ENCODE measurements around the gene DNTT.

DNTT gene

DNA sequence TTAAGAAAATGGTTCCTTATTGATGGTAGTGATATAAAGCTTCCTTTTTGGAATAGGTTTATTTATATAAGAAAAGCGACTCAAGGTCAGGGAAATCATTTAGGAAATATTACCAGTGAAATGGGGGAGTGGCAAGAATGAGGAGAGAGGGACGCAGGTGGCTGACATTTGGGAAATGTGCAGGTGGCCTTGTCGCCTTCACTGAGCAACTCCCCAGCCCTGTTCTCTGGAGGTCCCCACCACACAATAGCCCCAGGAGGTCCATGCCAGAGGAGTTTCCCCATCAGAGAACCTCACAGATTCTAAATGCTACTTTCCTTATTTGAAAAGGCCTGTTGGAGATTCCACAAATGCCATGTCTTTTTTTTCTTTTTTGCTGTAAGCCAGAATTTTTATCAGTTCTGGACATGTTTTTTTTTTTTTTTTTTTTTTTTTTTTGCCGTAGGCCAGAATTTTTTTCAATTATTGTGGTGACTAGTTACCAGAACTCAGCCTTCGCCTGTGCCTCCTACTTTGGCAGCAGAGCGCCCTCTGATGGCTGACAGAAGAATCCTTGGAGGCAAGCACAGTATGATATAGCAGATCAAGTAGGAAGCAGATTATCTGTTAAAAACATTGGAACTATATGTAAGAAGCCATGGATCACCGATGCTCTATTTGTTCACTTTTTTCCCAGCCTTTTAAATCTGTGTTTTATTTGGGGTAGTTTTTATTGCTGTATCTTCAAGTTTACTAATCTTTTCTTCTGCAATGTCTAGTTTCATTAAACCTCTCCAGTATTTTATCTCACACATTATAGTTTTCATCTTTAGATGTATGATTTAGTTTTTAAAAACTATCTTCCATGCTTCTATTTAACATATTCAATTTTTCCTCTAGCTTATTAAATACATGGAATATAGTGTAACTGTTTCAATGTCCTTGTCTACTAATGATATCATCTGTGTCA, 36.0 kb downstream of the DNTT start:
- Histone ChIP-seq H3K9ac (no peak overlapping the region), H3K27me3 (ENCODE audit: control insufficient read depth, insufficient read depth, low read length) (no peaks in the 10 kb centered on the region), H3K9me3 (ENCODE audit: control insufficient read depth, low read length) (no peaks in the 10 kb centered on the region), H3K27ac (no peak overlapping the region), H3K79me2 (no peaks in the 10 kb centered on the region), H3K4me1 (no peaks in the 10 kb centered on the region), H2AFZ (no peak overlapping the region), H3K36me3 (ENCODE audit: control insufficient read depth, insufficient read depth, low read length) (no peaks in the 10 kb centered on the region), H3K4me3 (ENCODE audit: low read depth, low read length) (no peak overlapping the region), H3K4me2 (ENCODE audit: low read length) (no peak overlapping the region)
- TF ChIP-seq, protein P1, sequence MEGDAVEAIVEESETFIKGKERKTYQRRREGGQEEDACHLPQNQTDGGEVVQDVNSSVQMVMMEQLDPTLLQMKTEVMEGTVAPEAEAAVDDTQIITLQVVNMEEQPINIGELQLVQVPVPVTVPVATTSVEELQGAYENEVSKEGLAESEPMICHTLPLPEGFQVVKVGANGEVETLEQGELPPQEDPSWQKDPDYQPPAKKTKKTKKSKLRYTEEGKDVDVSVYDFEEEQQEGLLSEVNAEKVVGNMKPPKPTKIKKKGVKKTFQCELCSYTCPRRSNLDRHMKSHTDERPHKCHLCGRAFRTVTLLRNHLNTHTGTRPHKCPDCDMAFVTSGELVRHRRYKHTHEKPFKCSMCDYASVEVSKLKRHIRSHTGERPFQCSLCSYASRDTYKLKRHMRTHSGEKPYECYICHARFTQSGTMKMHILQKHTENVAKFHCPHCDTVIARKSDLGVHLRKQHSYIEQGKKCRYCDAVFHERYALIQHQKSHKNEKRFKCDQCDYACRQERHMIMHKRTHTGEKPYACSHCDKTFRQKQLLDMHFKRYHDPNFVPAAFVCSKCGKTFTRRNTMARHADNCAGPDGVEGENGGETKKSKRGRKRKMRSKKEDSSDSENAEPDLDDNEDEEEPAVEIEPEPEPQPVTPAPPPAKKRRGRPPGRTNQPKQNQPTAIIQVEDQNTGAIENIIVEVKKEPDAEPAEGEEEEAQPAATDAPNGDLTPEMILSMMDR (IDR thresholded peaks at IDR 0.05): peak; percentile 35

DNA sequence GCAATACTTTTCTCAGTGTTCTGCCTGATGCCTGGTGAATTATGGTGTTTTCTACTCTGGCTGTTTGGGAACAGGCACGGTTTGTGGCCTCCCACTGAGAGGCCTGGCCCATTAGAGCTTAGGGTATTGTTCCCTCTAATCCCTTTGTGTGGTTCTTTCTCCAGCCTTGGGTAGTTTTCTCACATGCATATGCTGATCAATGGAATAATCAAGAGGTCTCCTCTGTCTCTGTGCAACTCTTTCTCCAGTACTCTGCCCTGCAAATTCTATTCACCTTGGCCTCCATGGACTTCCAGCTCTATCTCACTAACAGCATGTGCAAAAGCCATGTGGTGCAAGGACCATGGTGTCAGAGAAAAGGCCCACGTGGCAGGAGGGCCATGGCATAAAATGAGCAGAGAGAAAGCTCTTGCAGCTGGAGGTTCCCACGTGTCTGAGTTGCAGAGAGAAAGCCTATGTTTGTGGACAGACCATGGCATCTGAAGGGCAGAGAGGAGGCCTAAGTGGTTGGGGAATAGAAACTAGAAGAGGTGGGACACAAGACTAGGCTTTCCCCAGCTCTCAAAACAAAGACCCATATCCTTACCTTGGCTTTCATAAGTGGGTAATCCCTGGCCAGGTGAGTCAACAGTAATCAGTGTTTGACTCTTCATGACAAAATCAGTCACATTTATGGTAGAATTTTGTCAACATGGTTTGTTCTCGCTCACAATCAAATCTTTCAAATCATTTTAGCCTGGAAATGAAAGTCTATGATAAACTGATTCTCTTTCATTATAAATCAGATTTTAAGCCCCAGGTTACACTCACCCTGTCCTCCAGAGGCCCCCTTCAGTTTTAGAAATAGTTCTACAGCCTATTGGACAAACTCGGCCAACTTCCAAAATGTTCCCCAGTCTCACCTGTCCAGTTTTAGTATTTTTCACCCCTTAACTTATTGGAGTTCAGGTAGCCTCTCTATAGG, 37.3 kb downstream of the DNTT start:
- no peak overlapping the region for H3K4me3 ChIP-seq (ENCODE audit: low read depth, low read length)
- TF ChIP-seq, protein P1 (IDR thresholded peaks at IDR 0.05): no peak
- peaks cover under 1% of the 10 kb centered on the region for H3K9me3 ChIP-seq (ENCODE audit: control insufficient read depth, low read length)
- no peaks in the 10 kb centered on the region for H3K4me1 ChIP-seq
- H3K27ac ChIP-seq: no peak overlapping the region
- H2AFZ ChIP-seq: no peak overlapping the region
- no peaks in the 10 kb centered on the region for H3K36me3 ChIP-seq (ENCODE audit: control insufficient read depth, insufficient read depth, low read length)
- H3K27me3 ChIP-seq (ENCODE audit: control insufficient read depth, insufficient read depth, low read length): no peaks in the 10 kb centered on the region
- H3K9ac ChIP-seq: no peak overlapping the region
- H3K4me2 ChIP-seq (ENCODE audit: low read length): no peak overlapping the region
- H3K79me2 ChIP-seq: no peaks in the 10 kb centered on the region

DNA sequence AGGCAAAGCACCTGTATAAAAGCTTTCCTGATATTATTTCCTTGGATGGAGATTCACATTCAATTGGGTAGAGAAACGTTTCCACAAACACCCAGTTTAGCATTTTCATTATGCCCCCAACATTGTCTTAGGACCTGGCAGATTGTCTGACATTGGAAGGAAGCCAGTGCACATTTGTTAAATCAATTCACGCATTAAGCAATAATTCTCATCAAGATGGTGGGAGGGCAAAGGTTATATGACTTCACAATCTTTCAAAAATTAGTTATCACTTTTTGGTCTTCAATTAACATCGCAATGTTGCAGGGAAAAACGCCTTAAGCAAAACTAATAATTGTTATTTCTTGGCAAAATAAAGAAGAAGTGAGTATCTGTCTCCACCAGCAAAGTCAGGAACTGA, 38.2 kb downstream of the DNTT start:
- no peak overlapping the region for H3K4me2 ChIP-seq (ENCODE audit: low read length)
- TF ChIP-seq, protein P1 (IDR thresholded peaks at IDR 0.05): no peak
- H3K79me2 ChIP-seq: no peaks in the 10 kb centered on the region

DNA sequence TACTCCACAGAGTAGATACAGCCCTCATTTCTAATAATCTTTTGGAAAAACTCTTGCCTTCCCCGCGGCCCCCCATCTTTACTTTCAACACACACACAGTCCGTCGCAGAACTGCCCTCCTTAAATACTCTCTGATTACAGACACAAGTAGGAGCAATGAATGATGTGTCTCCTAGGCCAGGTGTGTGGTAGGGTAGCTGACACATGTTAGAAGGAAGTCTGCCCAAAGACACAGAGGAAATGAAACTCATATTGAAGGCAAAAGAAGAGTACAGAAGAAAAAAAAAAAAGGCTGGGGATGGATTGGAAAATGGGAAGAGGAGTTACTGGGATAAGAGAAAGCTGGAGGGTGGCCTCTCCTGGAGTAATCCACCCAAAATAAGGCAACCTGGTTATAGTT, 39.9 kb downstream of the DNTT start:
- Histone ChIP-seq H2AFZ (no peak overlapping the region), H3K4me3 (ENCODE audit: low read depth, low read length) (no peak overlapping the region), H3K9me3 (ENCODE audit: control insufficient read depth, low read length) (peaks cover 3% of the 10 kb centered on the region), H3K9ac (no peak overlapping the region), H3K27me3 (ENCODE audit: control insufficient read depth, insufficient read depth, low read length) (no peaks in the 10 kb centered on the region), H3K4me2 (ENCODE audit: low read length) (no peak overlapping the region), H3K79me2 (no peaks in the 10 kb centered on the region), H3K36me3 (ENCODE audit: control insufficient read depth, insufficient read depth, low read length) (no peaks in the 10 kb centered on the region), H3K4me1 (no peaks in the 10 kb centered on the region), H3K27ac (no peak overlapping the region)
- TF ChIP-seq, protein P1 (IDR thresholded peaks at IDR 0.05): no peak

More for the DNA sequence above, 38.2 kb downstream of the DNTT start:
- Histone ChIP-seq H3K27me3 (ENCODE audit: control insufficient read depth, insufficient read depth, low read length) (no peaks in the 10 kb centered on the region), H3K36me3 (ENCODE audit: control insufficient read depth, insufficient read depth, low read length) (no peaks in the 10 kb centered on the region), H2AFZ (no peak overlapping the region), H3K4me3 (ENCODE audit: low read depth, low read length) (no peak overlapping the region), H3K9me3 (ENCODE audit: control insufficient read depth, low read length) (peaks cover 3% of the 10 kb centered on the region), H3K9ac (no peak overlapping the region), H3K27ac (no peak overlapping the region), H3K4me1 (no peaks in the 10 kb centered on the region)

Measured in parathyroid adenoma (tissue), 2 donors.